Stomach (tissue), 4 donors: ENCODE results near the gene IP6K1.

ENCODE experiments used
- CTCF ChIP-seq, 7 experiments: fragments of 450-650 bp in 4 of 7; fragments of 200-600 bp in 3 of 7; sonication (generic) in 3 of 7; IDR thresholded peaks; one replicate each; pipeline ENCODE4 v1.5.1; 2016 to 2019; ENCODE audit warnings: antibody characterized with exemption in 7 of 7, control low read depth in 2 of 7, mild to moderate bottlenecking in 1 of 7
- EP300 ChIP-seq: sonication (generic); formaldehyde crosslinking; IDR thresholded peaks from one replicate; pipeline ENCODE4 v1.6.1; 2017; ENCODE audit warnings: antibody characterized with exemption

GRCh38 chr3:49732597-49732996 lies 53.7 kb downstream of the IP6K1 start:
- no peak for TF ChIP-seq CTCF (IDR thresholded peaks at IDR 0.05)
- TF ChIP-seq EP300: no peak
